SK-N-SH treated with all-trans-retinoic acid at 6 μM for 48 hours (cell line): Measurements from ENCODE around the gene PADI2.

ENCODE experiments used
- ATAC-seq: fragments of 200-7000 bp; cut with Tn5 transposase; 3 replicates; pipeline ENCODE4 v1.9.1; 2020; ENCODE audit warnings: mild to moderate bottlenecking, moderate library complexity
- BACH2 ChIP-seq: fragments of 250-450 bp; sonication (Bioruptor Pico); IDR thresholded peaks from 2 replicates; pipeline ENCODE4 v1.9.0; 2021; ENCODE audit warnings: mild to moderate bottlenecking, borderline replicate concordance
- CSDC2 ChIP-seq: fragments of 250-450 bp; sonication (Bioruptor Pico); IDR thresholded peaks from 2 replicates; pipeline ENCODE4 v1.5.0; 2020; ENCODE audit warnings: mild to moderate bottlenecking, moderate library complexity
- ESRRG ChIP-seq: fragments of 250-450 bp; sonication (Bioruptor Pico); IDR thresholded peaks from 2 replicates; pipeline ENCODE4 v1.6.1; 2021; ENCODE audit warnings: mild to moderate bottlenecking
- ISL1 ChIP-seq: fragments of 250-450 bp; sonication (Bioruptor Pico); IDR thresholded peaks from 2 replicates; pipeline ENCODE4 v2.1.2; 2022; ENCODE audit warnings: mild to moderate bottlenecking, moderate library complexity
- OSR1 ChIP-seq: fragments of 250-450 bp; sonication (Bioruptor Pico); IDR thresholded peaks from 2 replicates; pipeline ENCODE4 v1.8.0; 2022; ENCODE audit warnings: moderate library complexity, mild to moderate bottlenecking, inconsistent platforms
- PPARA ChIP-seq: fragments of 250-450 bp; sonication (Bioruptor Pico); IDR thresholded peaks from 2 replicates; pipeline ENCODE4 v1.5.0; 2020; ENCODE audit warnings: mild to moderate bottlenecking, borderline replicate concordance
- RARB ChIP-seq: fragments of 250-450 bp; sonication (Bioruptor Pico); IDR thresholded peaks from 2 replicates; pipeline ENCODE4 v1.8.0; 2021; ENCODE audit warnings: mild to moderate bottlenecking, moderate library complexity
- SNAI2 ChIP-seq: fragments of 250-450 bp; sonication (Bioruptor Pico); IDR thresholded peaks from 2 replicates; pipeline ENCODE4 v1.5.0; 2020; ENCODE audit warnings: mild to moderate bottlenecking, moderate library complexity
- TCF4 ChIP-seq: fragments of 250-450 bp; sonication (Bioruptor Pico); IDR thresholded peaks from 2 replicates; pipeline ENCODE4 v1.8.0; 2021; ENCODE audit warnings: mild to moderate bottlenecking, moderate library complexity, borderline replicate concordance
- TOX ChIP-seq: fragments of 250-450 bp; sonication (Bioruptor Pico); IDR thresholded peaks from 2 replicates; pipeline ENCODE4 v1.8.0; 2021; ENCODE audit warnings: mild to moderate bottlenecking, moderate library complexity, borderline replicate concordance
- ZC3H10 ChIP-seq: fragments of 250-450 bp; sonication (Bioruptor Pico); IDR thresholded peaks from 2 replicates; pipeline ENCODE4 v1.5.1; 2021; ENCODE audit warnings: mild to moderate bottlenecking, moderate library complexity
- ZFP3 ChIP-seq: fragments of 250-450 bp; sonication (Bioruptor Pico); IDR thresholded peaks from 2 replicates; pipeline ENCODE4 v1.5.0; 2020; ENCODE audit warnings: mild to moderate bottlenecking, moderate library complexity
- ZFP30 ChIP-seq: fragments of 450-650 bp; formaldehyde crosslinking; IDR thresholded peaks from 2 replicates; pipeline ENCODE4 v1.5.0; 2022; ENCODE audit warnings: mild to moderate bottlenecking, moderate library complexity
- ZNF565 ChIP-seq: fragments of 450-650 bp; formaldehyde crosslinking; conservative IDR thresholded peaks from 2 replicates; pipeline ENCODE4 v1.5.0; 2020; ENCODE audit warnings: low read depth, mild to moderate bottlenecking, moderate library complexity
- ZNF70 ChIP-seq: fragments of 450-650 bp; formaldehyde crosslinking; IDR thresholded peaks from 2 replicates; pipeline ENCODE4 v1.5.0; 2020; ENCODE audit warnings: mild to moderate bottlenecking, moderate library complexity
- ZNF8 ChIP-seq: fragments of 450-650 bp; formaldehyde crosslinking; IDR thresholded peaks from 2 replicates; pipeline ENCODE4 v1.5.0; 2020; ENCODE audit warnings: mild to moderate bottlenecking, moderate library complexity
- TF ChIP-seq, protein P1 (sequence below): fragments of 250-450 bp; sonication (Bioruptor Pico); IDR thresholded peaks from 2 replicates; pipeline ENCODE4 v1.5.1; 2020; ENCODE audit warnings: low read depth, mild to moderate bottlenecking, moderate library complexity
- TF ChIP-seq, protein P2 (sequence below): fragments of 250-450 bp; sonication (Bioruptor Pico); IDR thresholded peaks from 2 replicates; pipeline ENCODE4 v1.5.0; 2020; ENCODE audit warnings: mild to moderate bottlenecking, moderate library complexity
- TF ChIP-seq, protein P3 (sequence below): fragments of 250-450 bp; sonication (Bioruptor Pico); IDR thresholded peaks from 2 replicates; pipeline ENCODE4 v1.5.1; 2021; ENCODE audit warnings: mild to moderate bottlenecking, moderate library complexity
- TF ChIP-seq, protein P4 (sequence below): fragments of 250-450 bp; sonication (Bioruptor Pico); IDR thresholded peaks from 2 replicates; pipeline ENCODE4 v1.8.0; 2020; ENCODE audit warnings: mild to moderate bottlenecking, moderate library complexity, borderline replicate concordance

Gene PADI2

DNA sequence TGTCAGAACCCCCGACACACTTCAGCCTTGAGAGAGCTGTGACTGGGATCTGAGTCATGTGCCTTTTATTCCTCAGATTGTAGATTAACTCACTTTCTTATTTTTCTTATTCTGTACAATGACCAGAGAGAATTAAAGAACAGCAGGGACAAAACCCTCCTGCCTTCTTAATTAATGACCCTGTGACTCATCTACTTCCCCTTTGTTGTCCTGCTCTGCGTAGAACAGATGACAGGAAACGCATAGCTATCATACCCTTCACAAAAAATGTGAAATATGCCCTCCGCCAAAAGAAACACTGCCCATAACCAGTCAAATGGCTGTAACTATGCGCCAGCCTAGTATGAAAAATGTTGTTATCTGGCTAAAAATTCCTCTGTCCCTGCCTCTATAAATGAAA is 9.1 kb upstream of the PADI2 start:
- ATAC-seq = peak; percentile 89
- peak; percentile 39; the same call in 1 of the 2 replicates for TF ChIP-seq SNAI2 (CRISPR knock-in tag)
- no peak for TF ChIP-seq ZNF8 (CRISPR knock-in tag)
- TF ChIP-seq ISL1 (CRISPR knock-in tag) = peak; percentile 82

DNA sequence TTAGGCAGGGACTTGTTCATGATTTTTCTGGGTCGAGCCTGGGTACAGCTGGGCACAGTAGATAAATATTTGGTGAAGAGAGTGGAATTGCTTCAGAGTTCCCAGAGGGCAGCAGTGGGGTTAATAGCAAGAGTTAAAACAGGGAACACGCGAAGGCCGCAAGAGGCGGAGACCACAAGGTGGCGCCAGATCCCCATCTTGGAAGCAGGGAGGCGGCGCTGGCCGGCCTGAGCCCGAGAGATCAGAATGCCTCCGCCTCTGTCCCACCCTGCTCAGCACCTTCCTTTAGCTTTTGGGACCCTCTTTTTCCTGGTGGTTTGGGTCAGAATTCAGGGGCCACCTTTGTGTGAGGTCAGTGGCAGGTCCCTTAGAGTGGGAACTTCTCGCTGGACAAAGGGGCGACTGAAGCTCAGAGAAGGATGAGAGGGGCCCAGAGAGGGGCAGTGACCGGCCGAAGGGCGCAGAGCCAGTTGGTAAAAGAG is 6.5 kb upstream of the PADI2 start:
- TF ChIP-seq ZC3H10 (CRISPR knock-in tag) (no peak), PPARA (CRISPR knock-in tag) (no peak), SNAI2 (CRISPR knock-in tag) (no peak), CSDC2 (CRISPR knock-in tag) (no peak), ESRRG (CRISPR knock-in tag) (no peak), ZNF70 (CRISPR knock-in tag) (no peak), ZNF565 (CRISPR knock-in tag) (no peak), TOX (CRISPR knock-in tag) (no peak), OSR1 (no peak)
- TF ChIP-seq, protein P1, sequence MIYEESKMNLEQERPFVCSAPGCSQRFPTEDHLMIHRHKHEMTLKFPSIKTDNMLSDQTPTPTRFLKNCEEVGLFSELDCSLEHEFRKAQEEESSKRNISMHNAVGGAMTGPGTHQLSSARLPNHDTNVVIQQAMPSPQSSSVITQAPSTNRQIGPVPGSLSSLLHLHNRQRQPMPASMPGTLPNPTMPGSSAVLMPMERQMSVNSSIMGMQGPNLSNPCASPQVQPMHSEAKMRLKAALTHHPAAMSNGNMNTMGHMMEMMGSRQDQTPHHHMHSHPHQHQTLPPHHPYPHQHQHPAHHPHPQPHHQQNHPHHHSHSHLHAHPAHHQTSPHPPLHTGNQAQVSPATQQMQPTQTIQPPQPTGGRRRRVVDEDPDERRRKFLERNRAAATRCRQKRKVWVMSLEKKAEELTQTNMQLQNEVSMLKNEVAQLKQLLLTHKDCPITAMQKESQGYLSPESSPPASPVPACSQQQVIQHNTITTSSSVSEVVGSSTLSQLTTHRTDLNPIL (CRISPR knock-in tag) = no peak
- TF ChIP-seq, protein P2, sequence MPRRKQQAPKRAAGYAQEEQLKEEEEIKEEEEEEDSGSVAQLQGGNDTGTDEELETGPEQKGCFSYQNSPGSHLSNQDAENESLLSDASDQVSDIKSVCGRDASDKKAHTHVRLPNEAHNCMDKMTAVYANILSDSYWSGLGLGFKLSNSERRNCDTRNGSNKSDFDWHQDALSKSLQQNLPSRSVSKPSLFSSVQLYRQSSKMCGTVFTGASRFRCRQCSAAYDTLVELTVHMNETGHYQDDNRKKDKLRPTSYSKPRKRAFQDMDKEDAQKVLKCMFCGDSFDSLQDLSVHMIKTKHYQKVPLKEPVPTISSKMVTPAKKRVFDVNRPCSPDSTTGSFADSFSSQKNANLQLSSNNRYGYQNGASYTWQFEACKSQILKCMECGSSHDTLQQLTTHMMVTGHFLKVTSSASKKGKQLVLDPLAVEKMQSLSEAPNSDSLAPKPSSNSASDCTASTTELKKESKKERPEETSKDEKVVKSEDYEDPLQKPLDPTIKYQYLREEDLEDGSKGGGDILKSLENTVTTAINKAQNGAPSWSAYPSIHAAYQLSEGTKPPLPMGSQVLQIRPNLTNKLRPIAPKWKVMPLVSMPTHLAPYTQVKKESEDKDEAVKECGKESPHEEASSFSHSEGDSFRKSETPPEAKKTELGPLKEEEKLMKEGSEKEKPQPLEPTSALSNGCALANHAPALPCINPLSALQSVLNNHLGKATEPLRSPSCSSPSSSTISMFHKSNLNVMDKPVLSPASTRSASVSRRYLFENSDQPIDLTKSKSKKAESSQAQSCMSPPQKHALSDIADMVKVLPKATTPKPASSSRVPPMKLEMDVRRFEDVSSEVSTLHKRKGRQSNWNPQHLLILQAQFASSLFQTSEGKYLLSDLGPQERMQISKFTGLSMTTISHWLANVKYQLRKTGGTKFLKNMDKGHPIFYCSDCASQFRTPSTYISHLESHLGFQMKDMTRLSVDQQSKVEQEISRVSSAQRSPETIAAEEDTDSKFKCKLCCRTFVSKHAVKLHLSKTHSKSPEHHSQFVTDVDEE (CRISPR knock-in tag) = no peak
- TF ChIP-seq, protein P3, sequence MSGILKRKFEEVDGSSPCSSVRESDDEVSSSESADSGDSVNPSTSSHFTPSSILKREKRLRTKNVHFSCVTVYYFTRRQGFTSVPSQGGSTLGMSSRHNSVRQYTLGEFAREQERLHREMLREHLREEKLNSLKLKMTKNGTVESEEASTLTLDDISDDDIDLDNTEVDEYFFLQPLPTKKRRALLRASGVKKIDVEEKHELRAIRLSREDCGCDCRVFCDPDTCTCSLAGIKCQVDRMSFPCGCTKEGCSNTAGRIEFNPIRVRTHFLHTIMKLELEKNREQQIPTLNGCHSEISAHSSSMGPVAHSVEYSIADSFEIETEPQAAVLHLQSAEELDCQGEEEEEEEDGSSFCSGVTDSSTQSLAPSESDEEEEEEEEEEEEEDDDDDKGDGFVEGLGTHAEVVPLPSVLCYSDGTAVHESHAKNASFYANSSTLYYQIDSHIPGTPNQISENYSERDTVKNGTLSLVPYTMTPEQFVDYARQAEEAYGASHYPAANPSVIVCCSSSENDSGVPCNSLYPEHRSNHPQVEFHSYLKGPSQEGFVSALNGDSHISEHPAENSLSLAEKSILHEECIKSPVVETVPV = no peak
- TF ChIP-seq, protein P4, sequence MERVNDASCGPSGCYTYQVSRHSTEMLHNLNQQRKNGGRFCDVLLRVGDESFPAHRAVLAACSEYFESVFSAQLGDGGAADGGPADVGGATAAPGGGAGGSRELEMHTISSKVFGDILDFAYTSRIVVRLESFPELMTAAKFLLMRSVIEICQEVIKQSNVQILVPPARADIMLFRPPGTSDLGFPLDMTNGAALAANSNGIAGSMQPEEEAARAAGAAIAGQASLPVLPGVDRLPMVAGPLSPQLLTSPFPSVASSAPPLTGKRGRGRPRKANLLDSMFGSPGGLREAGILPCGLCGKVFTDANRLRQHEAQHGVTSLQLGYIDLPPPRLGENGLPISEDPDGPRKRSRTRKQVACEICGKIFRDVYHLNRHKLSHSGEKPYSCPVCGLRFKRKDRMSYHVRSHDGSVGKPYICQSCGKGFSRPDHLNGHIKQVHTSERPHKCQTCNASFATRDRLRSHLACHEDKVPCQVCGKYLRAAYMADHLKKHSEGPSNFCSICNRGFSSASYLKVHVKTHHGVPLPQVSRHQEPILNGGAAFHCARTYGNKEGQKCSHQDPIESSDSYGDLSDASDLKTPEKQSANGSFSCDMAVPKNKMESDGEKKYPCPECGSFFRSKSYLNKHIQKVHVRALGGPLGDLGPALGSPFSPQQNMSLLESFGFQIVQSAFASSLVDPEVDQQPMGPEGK (CRISPR knock-in tag) = no peak
- ATAC-seq = peak; percentile 85

DNA sequence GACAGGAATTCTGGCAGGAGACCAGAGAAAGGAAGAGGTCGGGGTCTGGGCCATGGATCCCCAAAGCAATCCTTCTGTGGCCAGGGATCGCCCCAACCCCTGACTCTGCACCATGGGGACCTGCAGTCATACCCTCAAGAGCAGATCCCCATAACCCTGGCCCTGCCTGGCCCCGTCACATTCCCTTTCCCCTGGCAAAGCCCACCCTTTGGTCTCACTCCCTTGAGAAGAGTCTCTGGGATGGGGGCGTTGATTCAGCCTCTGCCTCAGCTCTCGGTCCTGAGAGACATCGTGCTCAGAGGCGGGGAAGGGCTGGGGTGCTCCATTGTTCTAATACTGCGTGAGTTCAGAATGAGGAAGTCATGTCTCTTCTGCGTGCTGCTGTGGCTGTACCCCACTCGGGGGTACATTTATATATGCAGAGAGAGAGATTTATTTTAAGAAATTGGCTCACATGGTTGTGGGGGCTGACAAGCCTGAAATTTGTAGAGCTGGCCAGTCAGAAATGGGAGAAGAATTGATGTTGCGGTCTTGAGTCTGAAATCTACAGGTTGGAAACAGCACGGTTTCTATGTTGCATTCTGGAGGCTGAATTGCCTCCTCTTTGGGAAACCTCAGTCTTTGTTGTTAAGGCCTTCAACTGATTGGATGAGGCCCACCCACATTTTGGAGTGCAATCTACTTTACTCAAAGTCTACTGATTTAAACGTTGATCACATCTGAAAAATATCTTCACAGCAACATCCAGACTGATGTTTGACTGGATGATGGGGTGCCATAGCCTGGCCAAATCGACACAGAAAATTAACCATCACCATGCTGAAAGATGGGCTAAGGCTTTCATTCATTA is 4.2 kb upstream of the PADI2 start:
- ATAC-seq = no peak
- TF ChIP-seq, protein P3 = no peak
- TF ChIP-seq ZC3H10 (CRISPR knock-in tag) (no peak), TCF4 (CRISPR knock-in tag) (no peak), ZFP3 (CRISPR knock-in tag) (no peak), OSR1 (no peak), ISL1 (CRISPR knock-in tag) (no peak), TOX (CRISPR knock-in tag) (no peak), ZNF70 (CRISPR knock-in tag) (no peak), ZFP30 (CRISPR knock-in tag) (no peak), SNAI2 (CRISPR knock-in tag) (no peak), CSDC2 (CRISPR knock-in tag) (no peak), RARB (CRISPR knock-in tag) (no peak), BACH2 (no peak)
- TF ChIP-seq, protein P2 (CRISPR knock-in tag) = no peak
